Mesendoderm (in vitro differentiated cells): ENCODE measurements around the gene MTA1.

ENCODE experiments used
- DNase-seq: peaks from one replicate; pipeline ENCODE4 v3.0.0; 2013
- H2AK5ac ChIP-seq: 2 replicates; pipeline ENCODE4 v1.6.1; 2013; ENCODE audit warnings: low read length, inconsistent platforms
- H2BK120ac ChIP-seq: 2 replicates; pipeline ENCODE4 v1.6.1; 2013; ENCODE audit warnings: low read depth, mild to moderate bottlenecking, low read length, moderate library complexity, mixed read lengths
- H2BK15ac ChIP-seq: replicated peaks from 2 replicates; pipeline ENCODE4 v1.6.1; 2013; ENCODE audit warnings: low read depth, mild to moderate bottlenecking, moderate library complexity
- H2BK5ac ChIP-seq: 2 replicates; pipeline ENCODE4 v1.6.1; 2013; ENCODE audit warnings: low read length, inconsistent platforms
- H3K18ac ChIP-seq: 2 replicates; pipeline ENCODE4 v1.6.1; 2013; ENCODE audit warnings: mild to moderate bottlenecking, low read length, mixed read lengths
- H3K23ac ChIP-seq: one replicate; pipeline ENCODE4 v1.6.1; 2013; ENCODE audit warnings: low read length
- H3K27ac ChIP-seq: 2 replicates; pipeline ENCODE4 v1.5.1; 2013; ENCODE audit warnings: low read depth, mild to moderate bottlenecking, inconsistent platforms, low read length, moderate library complexity
- H3K27me3 ChIP-seq: 2 replicates; pipeline ENCODE4 v1.6.1; 2013; ENCODE audit warnings: low read length, control low read depth, mild to moderate bottlenecking, inconsistent platforms; ENCODE audit not compliant: insufficient read depth, poor library complexity
- H3K36me3 ChIP-seq: 2 replicates; pipeline ENCODE4 v1.6.1; 2013; ENCODE audit warnings: low read length, inconsistent platforms; ENCODE audit not compliant: control insufficient read depth, insufficient read depth
- H3K4ac ChIP-seq: one replicate; pipeline ENCODE4 v1.6.1; 2013; ENCODE audit warnings: low read depth, mild to moderate bottlenecking, low read length, moderate library complexity
- H3K4me1 ChIP-seq: 2 replicates; pipeline ENCODE4 v1.6.1; 2013; ENCODE audit warnings: low read depth, low read length, inconsistent platforms; ENCODE audit not compliant: control insufficient read depth
- H3K4me2 ChIP-seq: 2 replicates; pipeline ENCODE4 v1.6.1; 2013; ENCODE audit warnings: low read length
- H3K4me3 ChIP-seq: 2 replicates; pipeline ENCODE4 v1.5.1; 2013; ENCODE audit warnings: mild to moderate bottlenecking, low read length
- H3K56ac ChIP-seq: one replicate; pipeline ENCODE4 v1.6.1; 2013; ENCODE audit warnings: low read length
- H3K79me1 ChIP-seq: 2 replicates; pipeline ENCODE4 v1.6.1; 2013; ENCODE audit warnings: low read length, inconsistent platforms
- H3K79me2 ChIP-seq: 2 replicates; pipeline ENCODE4 v1.6.1; 2013; ENCODE audit warnings: mild to moderate bottlenecking, low read length; ENCODE audit not compliant: control insufficient read depth, insufficient read depth
- H3K9ac ChIP-seq: 2 replicates; pipeline ENCODE4 v1.6.1; 2013; ENCODE audit warnings: low read length, inconsistent platforms
- H4K5ac ChIP-seq: one replicate; pipeline ENCODE4 v1.6.1; 2013; ENCODE audit warnings: low read length
- H4K8ac ChIP-seq: one replicate; pipeline ENCODE4 v1.6.1; 2013; ENCODE audit warnings: low read depth, mild to moderate bottlenecking, control low read depth, low read length, moderate library complexity
- WGBS: extraction: QIAGEN DNeasy Blood & Tissue Kit; methylation state at CpG from one replicate; pipeline ENCODE4 v1.1.7; 2013; ENCODE audit warnings: low lambda C conversion rate, missing lambda C conversion rate; ENCODE audit not compliant: insufficient coverage; ENCODE audit errors: extremely low coverage; 5-methylcytosine and 5-hydroxymethylcytosine counted together

The MTA1 gene

GRCh38 chr14:105445901-105446845 is 26.5 kb downstream of the MTA1 start:
- H2AK5ac ChIP-seq: no peak overlapping the region
- H3K4me2 ChIP-seq: no peak overlapping the region
- no peak overlapping the region for H3K23ac ChIP-seq
- no peak overlapping the region for H4K5ac ChIP-seq
- no peak for DNase-seq
- H3K79me1 ChIP-seq: peaks cover 12% of the 10 kb centered on the region
- H3K79me2 ChIP-seq: no peaks in the 10 kb centered on the region
- no peak overlapping the region for H2BK15ac ChIP-seq
- no peak overlapping the region for H4K8ac ChIP-seq
- no peak overlapping the region for H3K27ac ChIP-seq
- H3K27me3 ChIP-seq: no peaks in the 10 kb centered on the region
- H3K56ac ChIP-seq: no peak overlapping the region
- no peak overlapping the region for H3K18ac ChIP-seq
- H2BK120ac ChIP-seq: no peak overlapping the region
- no peaks in the 10 kb centered on the region for H3K4me1 ChIP-seq
- H3K4ac ChIP-seq: no peak overlapping the region
- no peak overlapping the region for H2BK5ac ChIP-seq
- no peak overlapping the region for H3K9ac ChIP-seq
- WGBS: no CpG with 5 or more reads among the region's 26 CpGs
- peaks cover 4% of the 10 kb centered on the region for H3K36me3 ChIP-seq
- H3K4me3 ChIP-seq: no peak overlapping the region

- Histone ChIP-seq H2BK5ac (no peak overlapping the region), H3K56ac (no peak overlapping the region), H2BK15ac (no peak overlapping the region), H2AK5ac (no peak overlapping the region), H4K5ac (no peak overlapping the region), H3K18ac (no peak overlapping the region), H3K27me3 (no peaks in the 10 kb centered on the region), H4K8ac (no peak overlapping the region), H3K27ac (no peak overlapping the region), H2BK120ac (no peak overlapping the region), H3K79me1 (peaks cover 12% of the 10 kb centered on the region), H3K23ac (no peak overlapping the region), H3K4ac (no peak overlapping the region), H3K4me1 (no peaks in the 10 kb centered on the region), H3K4me2 (no peak overlapping the region), H3K9ac (no peak overlapping the region), H3K79me2 (no peaks in the 10 kb centered on the region), H3K4me3 (no peak overlapping the region), H3K36me3 (peaks cover 4% of the 10 kb centered on the region)
- no peak for DNase-seq
- WGBS: no CpG with 5 or more reads among the region's 14 CpGs
These were observed 27.3 kb downstream of the MTA1 start for GRCh38 chr14:105446971-105447370.

- H3K23ac ChIP-seq: no peak overlapping the region
- H3K36me3 ChIP-seq: peaks cover 8% of the 10 kb centered on the region
- no peak overlapping the region for H3K18ac ChIP-seq
- WGBS: no CpG with 5 or more reads among the region's 31 CpGs
- H3K79me1 ChIP-seq: peaks cover 12% of the 10 kb centered on the region
- H2BK120ac ChIP-seq: no peak overlapping the region
- H3K27ac ChIP-seq: no peak overlapping the region
- H4K8ac ChIP-seq: no peak overlapping the region
- H4K5ac ChIP-seq: no peak overlapping the region
- no peaks in the 10 kb centered on the region for H3K27me3 ChIP-seq
- DNase-seq: no peak
- no peak overlapping the region for H3K4ac ChIP-seq
- no peak overlapping the region for H2AK5ac ChIP-seq
- H3K56ac ChIP-seq: no peak overlapping the region
- H3K4me2 ChIP-seq: no peak overlapping the region
- H2BK15ac ChIP-seq: no peak overlapping the region
- no peak overlapping the region for H3K4me3 ChIP-seq
- H3K9ac ChIP-seq: no peak overlapping the region
- H3K4me1 ChIP-seq: no peaks in the 10 kb centered on the region
- no peaks in the 10 kb centered on the region for H3K79me2 ChIP-seq
- H2BK5ac ChIP-seq: no peak overlapping the region
These were observed 28.3 kb downstream of the MTA1 start for GRCh38 chr14:105447651-105448640.

- no peak overlapping the region for H4K5ac ChIP-seq
- H4K8ac ChIP-seq: no peak overlapping the region
- H2AK5ac ChIP-seq: no peak overlapping the region
- H2BK120ac ChIP-seq: no peak overlapping the region
- H3K18ac ChIP-seq: no peak overlapping the region
- no peak overlapping the region for H3K23ac ChIP-seq
- H2BK5ac ChIP-seq: no peak overlapping the region
- H3K4me3 ChIP-seq: no peak overlapping the region
- peaks cover 10% of the 10 kb centered on the region for H3K36me3 ChIP-seq
- no peaks in the 10 kb centered on the region for H3K27me3 ChIP-seq
- peaks cover 12% of the 10 kb centered on the region for H3K79me1 ChIP-seq
- no peak overlapping the region for H3K4me2 ChIP-seq
- no peak overlapping the region for H3K9ac ChIP-seq
- DNase-seq: peak; percentile 65
- WGBS: no CpG with 5 or more reads among the region's 16 CpGs
- no peaks in the 10 kb centered on the region for H3K79me2 ChIP-seq
- H3K27ac ChIP-seq: no peak overlapping the region
- no peaks in the 10 kb centered on the region for H3K4me1 ChIP-seq
- no peak overlapping the region for H3K56ac ChIP-seq
- H2BK15ac ChIP-seq: no peak overlapping the region
- H3K4ac ChIP-seq: no peak overlapping the region
These were observed 29.1 kb downstream of the MTA1 start for GRCh38 chr14:105448706-105449111.

GRCh38 chr14:105449276-105450122 is 29.9 kb downstream of the MTA1 start:
- H3K27ac ChIP-seq: no peak overlapping the region
- H3K4me3 ChIP-seq: no peak overlapping the region
- H4K5ac ChIP-seq: no peak overlapping the region
- no peaks in the 10 kb centered on the region for H3K79me2 ChIP-seq
- WGBS: no CpG with 5 or more reads among the region's 47 CpGs
- H3K79me1 ChIP-seq: peaks cover 12% of the 10 kb centered on the region
- H2BK120ac ChIP-seq: no peak overlapping the region
- H3K23ac ChIP-seq: no peak overlapping the region
- H4K8ac ChIP-seq: no peak overlapping the region
- no peak overlapping the region for H3K4ac ChIP-seq
- no peak for DNase-seq
- H3K18ac ChIP-seq: no peak overlapping the region
- no peak overlapping the region for H3K4me2 ChIP-seq
- H2BK5ac ChIP-seq: no peak overlapping the region
- no peak overlapping the region for H2BK15ac ChIP-seq
- peaks cover 10% of the 10 kb centered on the region for H3K36me3 ChIP-seq
- no peaks in the 10 kb centered on the region for H3K4me1 ChIP-seq
- H3K56ac ChIP-seq: no peak overlapping the region
- no peaks in the 10 kb centered on the region for H3K27me3 ChIP-seq
- H3K9ac ChIP-seq: no peak overlapping the region
- no peak overlapping the region for H2AK5ac ChIP-seq
